PC-3 (cell line): ENCODE measurements around the gene C14orf119. TPM values are rescaled to one million over a fixed set of nuclear protein-coding genes. Genes with fewer than 3 reads are reported as not detected.

Source experiments
- ATAC-seq: fragments of 200-7000 bp; cut with Tn5 transposase; 2 replicates; pipeline ENCODE4 v1.9.1; 2020; ENCODE audit warnings: mild to moderate bottlenecking, moderate library complexity
- BruUV-seq: library from RNA; stranded (reverse); fragments of 400-500 nt; replicated peaks from 2 replicates; lab custom pipeline; 2021; lab: Mats Ljungman, UMichigan
- CTCF ChIA-PET: fragments of 300-600 bp; sonication (Branson Sonifier 250); formaldehyde crosslinking; loops from one replicate; lab custom pipeline; 2022; ENCODE audit warnings: antibody characterized with exemption; lab: Charles Lee
- POLR2A ChIA-PET: fragments of 300-600 bp; sonication (Branson Sonifier 250); formaldehyde crosslinking; loops from one replicate; lab custom pipeline; 2022; ENCODE audit warnings: antibody characterized with exemption; ENCODE audit not compliant: unreplicated experiment; lab: Charles Lee
- DNase-seq: peaks from one replicate; pipeline ENCODE4 v3.0.0-alpha.2; 2015
- H2AFZ ChIP-seq: fragments of 300-600 bp; sonication (generic); 2 replicates; pipeline ENCODE4 v1.6.0; 2016; ENCODE audit warnings: antibody characterized with exemption, low read length
- H3F3A ChIP-seq: fragments of 300-600 bp; sonication (generic); one replicate; pipeline ENCODE4 v1.6.0; 2017; ENCODE audit warnings: antibody characterized with exemption, low read length, control low read depth, mild to moderate bottlenecking; ENCODE audit not compliant: unreplicated experiment
- H3K27ac ChIP-seq: fragments of 300-600 bp; sonication (generic); 2 replicates; pipeline ENCODE4 v1.5.1; 2016; ENCODE audit warnings: mild to moderate bottlenecking, low read length
- H3K27me3 ChIP-seq: fragments of 300-600 bp; sonication (generic); 2 replicates; pipeline ENCODE4 v1.6.1; 2016; ENCODE audit warnings: low read length, mixed read lengths
- H3K36me3 ChIP-seq: fragments of 300-600 bp; sonication (generic); 2 replicates; pipeline ENCODE4 v1.6.1; 2016; ENCODE audit warnings: low read depth, mixed run types, low read length, mixed read lengths
- H3K4me1 ChIP-seq: fragments of 300-600 bp; sonication (generic); 2 replicates; pipeline ENCODE4 v1.5.1; 2016; ENCODE audit warnings: low read length; ENCODE audit not compliant: insufficient read depth
- H3K4me2 ChIP-seq: fragments of 300-600 bp; sonication (generic); 2 replicates; pipeline ENCODE4 v1.6.0; 2016; ENCODE audit warnings: low read length
- H3K4me3 ChIP-seq: fragments of 300-600 bp; sonication (generic); 2 replicates; pipeline ENCODE4 v1.5.1; 2016; ENCODE audit warnings: mild to moderate bottlenecking, low read length, mixed read lengths
- H3K79me2 ChIP-seq: fragments of 300-600 bp; sonication (generic); 2 replicates; pipeline ENCODE4 v1.6.1; 2017; ENCODE audit warnings: low read length, mixed read lengths
- H3K9ac ChIP-seq: fragments of 300-600 bp; sonication (generic); 2 replicates; pipeline ENCODE4 v1.6.0; 2016; ENCODE audit warnings: mild to moderate bottlenecking, low read length
- H3K9me2 ChIP-seq: fragments of 300-600 bp; sonication (generic); replicated peaks from 2 replicates; pipeline ENCODE4 v1.6.1; 2016; ENCODE audit warnings: mixed run types, low read length, mixed read lengths
- H3K9me3 ChIP-seq: fragments of 300-600 bp; sonication (generic); 2 replicates; pipeline ENCODE4 v1.6.1; 2016; ENCODE audit warnings: low read length, mixed read lengths
- H4K20me1 ChIP-seq: fragments of 300-600 bp; sonication (generic); 2 replicates; pipeline ENCODE4 v1.6.1; 2016; ENCODE audit warnings: low read length, mixed read lengths
- EZH2 ChIP-seq: fragments of 300-600 bp; sonication (generic); IDR thresholded peaks from one replicate; pipeline ENCODE4 v1.6.1; 2017; ENCODE audit warnings: antibody characterized with exemption, mild to moderate bottlenecking, low read length; ENCODE audit not compliant: unreplicated experiment
- EZH2phosphoT487 ChIP-seq: fragments of 300-600 bp; sonication (generic); IDR thresholded peaks from 2 replicates; pipeline ENCODE4 v1.6.1; 2018; ENCODE audit warnings: mild to moderate bottlenecking, antibody characterized with exemption, low read length, borderline replicate concordance
- intact Hi-C: fragments of 100-400 bp; cut with micrococcal nuclease; formaldehyde crosslinking; loops from 2 replicates; pipeline ENCODE4 v1.9.0; 2023
- total RNA-seq: library from RNA; depleted of rRNA; stranded (reverse); fragments of >200 nt; gene quantifications from 2 replicates; pipeline ENCODE4 v1.2.3, GENCODE V29; 2014
- TF ChIP-seq, protein P1 (sequence below): fragments of 300-600 bp; sonication (generic); conservative IDR thresholded peaks from 2 replicates; pipeline ENCODE4 v1.5.1; 2017; ENCODE audit warnings: antibody characterized with exemption, low read depth, mild to moderate bottlenecking, low read length

Gene C14orf119
- total RNA-seq, 1 experiment from 2014 or later: 49.6 TPM

DNA sequence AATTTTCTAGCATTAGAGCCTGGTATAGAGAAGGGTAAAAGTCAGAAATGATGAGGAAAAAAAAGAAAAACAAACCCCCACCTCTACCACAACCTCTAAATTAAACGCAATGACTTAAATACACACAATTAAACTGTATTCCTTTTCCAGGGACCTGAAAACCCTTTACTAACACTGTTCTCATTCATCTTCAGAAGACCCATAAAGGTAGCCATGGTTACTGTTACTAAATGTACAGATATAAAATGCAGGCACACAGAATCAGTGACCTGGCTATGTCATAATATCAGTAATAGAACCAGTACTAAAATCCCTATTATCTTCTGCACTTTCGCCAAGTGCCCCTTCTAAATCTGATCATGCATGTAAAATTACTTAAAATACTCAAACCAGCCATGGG, 1.8 kb upstream of the C14orf119 start:
- H3K36me3 ChIP-seq: peaks cover 50% of the 10 kb centered on the region
- peak overlapping the region; percentile 95 for H3K4me3 ChIP-seq
- no peaks in the 10 kb centered on the region for H3K9me3 ChIP-seq
- TF ChIP-seq EZH2phosphoT487 (no peak), EZH2 (no peak)
- TF ChIP-seq, protein P1, sequence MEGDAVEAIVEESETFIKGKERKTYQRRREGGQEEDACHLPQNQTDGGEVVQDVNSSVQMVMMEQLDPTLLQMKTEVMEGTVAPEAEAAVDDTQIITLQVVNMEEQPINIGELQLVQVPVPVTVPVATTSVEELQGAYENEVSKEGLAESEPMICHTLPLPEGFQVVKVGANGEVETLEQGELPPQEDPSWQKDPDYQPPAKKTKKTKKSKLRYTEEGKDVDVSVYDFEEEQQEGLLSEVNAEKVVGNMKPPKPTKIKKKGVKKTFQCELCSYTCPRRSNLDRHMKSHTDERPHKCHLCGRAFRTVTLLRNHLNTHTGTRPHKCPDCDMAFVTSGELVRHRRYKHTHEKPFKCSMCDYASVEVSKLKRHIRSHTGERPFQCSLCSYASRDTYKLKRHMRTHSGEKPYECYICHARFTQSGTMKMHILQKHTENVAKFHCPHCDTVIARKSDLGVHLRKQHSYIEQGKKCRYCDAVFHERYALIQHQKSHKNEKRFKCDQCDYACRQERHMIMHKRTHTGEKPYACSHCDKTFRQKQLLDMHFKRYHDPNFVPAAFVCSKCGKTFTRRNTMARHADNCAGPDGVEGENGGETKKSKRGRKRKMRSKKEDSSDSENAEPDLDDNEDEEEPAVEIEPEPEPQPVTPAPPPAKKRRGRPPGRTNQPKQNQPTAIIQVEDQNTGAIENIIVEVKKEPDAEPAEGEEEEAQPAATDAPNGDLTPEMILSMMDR: no peak
- ATAC-seq: no peak
- intact Hi-C loops: no loop called here
- BruUV-seq: no TSS peak
- no peaks in the 10 kb centered on the region for H3K9me2 ChIP-seq
- H3K4me2 ChIP-seq: peak overlapping the region; percentile 96
- peaks cover 21% of the 10 kb centered on the region for H3K4me1 ChIP-seq
- POLR2A ChIA-PET: interaction anchor here (0.6 kb wide), 1 partner anchor 15 kb away, joined by 6 read pairs; no protein-coding TSS in a partner anchor
- H3K79me2 ChIP-seq: peaks cover 70% of the 10 kb centered on the region
- DNase-seq: no peak
- H3K27me3 ChIP-seq: no peaks in the 10 kb centered on the region
- peak overlapping the region; percentile 96 for H3K9ac ChIP-seq
- no peaks in the 10 kb centered on the region for H3F3A ChIP-seq
- CTCF ChIA-PET: interaction anchor here (2.5 kb wide), 1 partner anchor 25 kb away, joined by 45 read pairs; no protein-coding TSS in a partner anchor
- no peak overlapping the region for H3K27ac ChIP-seq
- H2AFZ ChIP-seq: no peak overlapping the region
- H4K20me1 ChIP-seq: peaks cover 29% of the 10 kb centered on the region

DNA sequence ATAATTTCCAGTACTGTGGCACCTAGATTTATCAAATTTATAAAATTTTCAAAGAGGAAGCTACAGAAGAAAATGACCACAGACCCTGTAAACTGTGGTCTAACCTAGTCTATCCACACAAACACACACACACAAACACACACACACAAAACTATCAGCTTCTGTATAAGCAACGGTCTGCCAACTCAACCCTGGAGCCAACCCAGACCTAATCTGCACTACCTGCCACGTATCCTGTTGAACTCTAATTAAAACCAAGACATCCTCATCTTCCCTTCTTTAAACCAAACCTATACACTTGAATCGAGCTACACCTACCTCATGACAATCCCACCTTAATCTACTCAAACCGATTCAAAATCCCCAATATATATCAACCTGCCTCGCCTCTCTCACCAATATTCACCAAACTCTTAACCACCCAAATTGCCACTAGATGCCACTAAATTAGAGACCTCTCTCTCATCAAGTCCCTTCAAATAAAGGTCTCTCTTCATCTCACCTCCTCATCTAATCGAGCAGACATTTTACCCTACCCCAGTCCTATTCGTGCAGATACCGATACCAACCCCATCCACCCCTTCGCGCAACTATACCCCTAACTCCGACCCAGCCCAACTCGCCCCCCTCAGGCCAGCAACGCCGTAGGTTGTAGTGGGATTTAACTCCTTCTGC, 1.2 kb upstream of the C14orf119 start:
- H2AFZ ChIP-seq: peak overlapping the region; percentile 91
- peak overlapping the region; percentile 95 for H3K4me3 ChIP-seq
- H3K9me3 ChIP-seq: no peaks in the 10 kb centered on the region
- ATAC-seq: no peak
- CTCF ChIA-PET: interaction anchor here (0.6 to 2.5 kb wide), 5 partner anchors 20 to 108 kb away, joined by 3 to 45 read pairs (median 11); no protein-coding TSS in a partner anchor
- TF ChIP-seq, protein P1: peak; percentile 42
- TF ChIP-seq EZH2: no peak
- H4K20me1 ChIP-seq: peaks cover 29% of the 10 kb centered on the region
- no TSS peak for BruUV-seq
- peak overlapping the region; percentile 96 for H3K9ac ChIP-seq
- peaks cover 45% of the 10 kb centered on the region for H3K36me3 ChIP-seq
- peaks cover 75% of the 10 kb centered on the region for H3K79me2 ChIP-seq
- H3K4me2 ChIP-seq: peak overlapping the region; percentile 96
- intact Hi-C loops: loop anchor here (2.0 kb wide), 1 partner anchor 25 kb away; no protein-coding TSS in a partner anchor
- no peaks in the 10 kb centered on the region for H3K9me2 ChIP-seq
- POLR2A ChIA-PET: interaction anchor here (0.6 to 1.8 kb wide), 4 partner anchors 15 to 113 kb away, joined by 5 to 12 read pairs (median 6); no protein-coding TSS in a partner anchor
- no peaks in the 10 kb centered on the region for H3F3A ChIP-seq
- peaks cover 21% of the 10 kb centered on the region for H3K4me1 ChIP-seq
- H3K27ac ChIP-seq: peak overlapping the region; percentile 84
- no peak for DNase-seq
- no peaks in the 10 kb centered on the region for H3K27me3 ChIP-seq
